GM12878 (cell line): Measurements from ENCODE around the gene NEK1. TPM values are rescaled to one million over a fixed set of nuclear protein-coding genes. Genes with fewer than 3 reads are reported as not detected.
A peak's percentile ranks its signal among the peaks of the same experiment; 100 is the strongest.

ENCODE experiments used
- ASH2L ChIP-seq: fragments of 300-600, 200-600 bp; sonication (generic); IDR thresholded peaks from 2 replicates; pipeline ENCODE4 v1.6.1; 2017; ENCODE audit warnings: low read depth, mild to moderate bottlenecking, borderline replicate concordance
- BHLHE40 ChIP-seq, 2 experiments: fragments of 450-650 bp in 1 of 2; IDR thresholded peaks; 2 replicates each; pipeline ENCODE4 v1.6.1; 2011 to 2017; ENCODE audit warnings: low read depth in 2 of 2, borderline replicate concordance in 1 of 2, improper control_type of control experiment in 1 of 2, low read length in 1 of 2, mild to moderate bottlenecking in 1 of 2
- NFYA ChIP-seq: IDR thresholded peaks from 2 replicates; pipeline ENCODE4 v1.6.1; 2011; ENCODE audit warnings: low read depth, mild to moderate bottlenecking, low read length, improper control_type of control experiment, borderline replicate concordance
- RFX5 ChIP-seq: IDR thresholded peaks from 2 replicates; pipeline ENCODE4 v1.6.1; 2011; ENCODE audit warnings: low read depth, low read length, improper control_type of control experiment
- TCF7 ChIP-seq: IDR thresholded peaks from 2 replicates; pipeline ENCODE4 v1.6.1; 2014; ENCODE audit warnings: antibody characterized with exemption, borderline replicate concordance
- polyA plus RNA-seq, 11 experiments: library from polyadenylated mRNA; depleted of rRNA in 4 of 11; unstranded in 6 of 11; stranded (reverse) in 5 of 11; fragments of >200 nt; fragmentation: Nextera tagmentation in 4 of 11; fragmentation: Illumina TruSeq in 1 of 11; extraction: Ambion mirVana in 4 of 11; extraction: Trizol in 1 of 11; gene quantifications; 1 replicate in 1 of 11; 2 replicates in 10 of 11; pipeline versions ENCODE4 v1.2.1 to v1.2.3, GENCODE V29; 2011 to 2016; ENCODE audit warnings: inconsistent platforms in 2 of 11, missing spikeins in 2 of 11, low read depth in 1 of 11
- total RNA-seq, 4 experiments: library from RNA; depleted of rRNA in 3 of 4; stranded (reverse); fragments of >200 nt in 3 of 4; fragmentation: Illumina TruSeq in 1 of 4; extraction: Trizol in 1 of 4; gene quantifications; 2 replicates each; pipeline versions ENCODE4 v1.2.1 to v1.2.3, GENCODE V29; 2013 to 2021
- TF ChIP-seq, protein P1 (sequence below): fragments of 450-650 bp; IDR thresholded peaks from 2 replicates; pipeline ENCODE4 v1.6.1; 2017; ENCODE audit warnings: mild to moderate bottlenecking, moderate library complexity

The NEK1 gene
- total and polyA plus RNA-seq, 10 of the 15 experiments (the other 5 are each of a cell fraction or from before 2014, with no cell fraction given) = 4.9 to 16.1 (median 7.5) TPM

DNA sequence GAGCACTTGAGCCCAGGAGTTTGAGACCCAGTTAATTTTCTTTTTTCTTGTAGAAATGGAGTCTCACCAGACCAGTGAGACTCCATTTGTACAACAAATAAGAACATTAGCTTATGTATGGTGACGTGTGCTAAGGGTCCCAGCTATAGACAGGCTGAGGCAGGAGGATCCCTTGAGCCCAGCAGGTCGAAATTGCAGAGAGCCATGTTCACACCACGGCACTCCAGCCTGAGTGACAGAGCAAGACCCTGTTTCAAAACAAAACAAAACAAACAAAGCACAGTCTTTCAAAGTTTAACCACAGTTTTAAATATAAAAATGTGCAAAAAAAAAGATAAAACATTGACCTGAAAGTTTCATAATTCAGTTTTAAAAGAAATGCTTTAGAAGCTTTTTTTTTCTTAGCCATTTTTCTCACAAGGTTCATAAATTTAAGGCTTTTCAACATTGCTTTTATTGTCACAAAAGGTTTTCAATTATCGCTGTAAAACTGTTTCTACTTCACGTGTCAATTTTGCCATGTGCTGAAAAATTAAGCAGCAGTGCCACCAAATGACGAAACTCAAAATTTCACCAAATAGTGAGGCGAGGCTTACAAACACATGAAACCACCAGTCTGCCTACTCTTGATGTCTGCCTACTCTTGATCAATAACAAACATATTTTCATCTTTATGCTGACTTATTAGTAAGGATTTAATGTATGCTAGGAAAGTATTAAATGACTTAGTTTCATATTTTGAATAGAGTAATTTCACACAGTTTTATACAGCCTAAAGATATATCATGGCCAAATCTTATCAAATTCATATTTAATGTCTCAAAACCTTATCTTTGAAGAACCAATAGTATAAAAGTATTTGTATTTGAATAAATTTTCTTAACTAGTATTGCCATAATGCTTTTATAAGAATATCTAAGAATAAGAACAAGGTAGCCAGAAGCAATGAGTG lies 126.3 kb downstream of the NEK1 start (continued):
- no peak for TF ChIP-seq ASH2L
- TF ChIP-seq NFYA = no peak
- peak; percentile 71 to 81 for TF ChIP-seq BHLHE40 (IDR thresholded peaks at IDR 0.05; ENCODE audit: borderline replicate concordance in 1 of 2, low read depth in 2 of 2, low read length in 1 of 2)
- TF ChIP-seq TCF7 = no peak
- TF ChIP-seq, protein P1, sequence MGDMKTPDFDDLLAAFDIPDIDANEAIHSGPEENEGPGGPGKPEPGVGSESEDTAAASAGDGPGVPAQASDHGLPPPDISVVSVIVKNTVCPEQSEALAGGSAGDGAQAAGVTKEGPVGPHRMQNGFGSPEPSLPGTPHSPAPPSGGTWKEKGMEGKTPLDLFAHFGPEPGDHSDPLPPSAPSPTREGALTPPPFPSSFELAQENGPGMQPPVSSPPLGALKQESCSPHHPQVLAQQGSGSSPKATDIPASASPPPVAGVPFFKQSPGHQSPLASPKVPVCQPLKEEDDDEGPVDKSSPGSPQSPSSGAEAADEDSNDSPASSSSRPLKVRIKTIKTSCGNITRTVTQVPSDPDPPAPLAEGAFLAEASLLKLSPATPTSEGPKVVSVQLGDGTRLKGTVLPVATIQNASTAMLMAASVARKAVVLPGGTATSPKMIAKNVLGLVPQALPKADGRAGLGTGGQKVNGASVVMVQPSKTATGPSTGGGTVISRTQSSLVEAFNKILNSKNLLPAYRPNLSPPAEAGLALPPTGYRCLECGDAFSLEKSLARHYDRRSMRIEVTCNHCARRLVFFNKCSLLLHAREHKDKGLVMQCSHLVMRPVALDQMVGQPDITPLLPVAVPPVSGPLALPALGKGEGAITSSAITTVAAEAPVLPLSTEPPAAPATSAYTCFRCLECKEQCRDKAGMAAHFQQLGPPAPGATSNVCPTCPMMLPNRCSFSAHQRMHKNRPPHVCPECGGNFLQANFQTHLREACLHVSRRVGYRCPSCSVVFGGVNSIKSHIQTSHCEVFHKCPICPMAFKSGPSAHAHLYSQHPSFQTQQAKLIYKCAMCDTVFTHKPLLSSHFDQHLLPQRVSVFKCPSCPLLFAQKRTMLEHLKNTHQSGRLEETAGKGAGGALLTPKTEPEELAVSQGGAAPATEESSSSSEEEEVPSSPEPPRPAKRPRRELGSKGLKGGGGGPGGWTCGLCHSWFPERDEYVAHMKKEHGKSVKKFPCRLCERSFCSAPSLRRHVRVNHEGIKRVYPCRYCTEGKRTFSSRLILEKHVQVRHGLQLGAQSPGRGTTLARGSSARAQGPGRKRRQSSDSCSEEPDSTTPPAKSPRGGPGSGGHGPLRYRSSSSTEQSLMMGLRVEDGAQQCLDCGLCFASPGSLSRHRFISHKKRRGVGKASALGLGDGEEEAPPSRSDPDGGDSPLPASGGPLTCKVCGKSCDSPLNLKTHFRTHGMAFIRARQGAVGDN = no peak
- no peak for TF ChIP-seq RFX5
